ENCODE data around the gene PRKCA.
"Not testable (repeated sequence)": the region's sequence is repeated elsewhere in the genome, so short reads cannot be mapped to it uniquely, and the experiment has no call there.

Gene PRKCA

GRCh38 chr17:66593116-66593515 lies 290.7 kb downstream of the PRKCA start:
- no peak for DNase-seq

- DNase-seq: no peak
Measured at GRCh38 chr17:66595893-66596292, 293.5 kb downstream of the PRKCA start.

GRCh38 chr17:66602659-66603384 lies 300.4 kb downstream of the PRKCA start:
- no peak for DNase-seq

GRCh38 chr17:66604376-66604775 lies 302.0 kb downstream of the PRKCA start:
- no peak for DNase-seq

GRCh38 chr17:66605541-66605940 lies 303.1 kb downstream of the PRKCA start:
- no peak for DNase-seq

GRCh38 chr17:66610361-66611133 lies 308.1 kb downstream of the PRKCA start:
- DNase-seq: no peak

GRCh38 chr17:66611397-66611796 lies 309.0 kb downstream of the PRKCA start:
- no peak for DNase-seq

- DNase-seq: no peak
Measured at GRCh38 chr17:66612993-66613392, 310.6 kb downstream of the PRKCA start.

- no peak for DNase-seq
Measured at GRCh38 chr17:66614469-66614868, 312.1 kb downstream of the PRKCA start.

- DNase-seq: no peak
Measured at GRCh38 chr17:66619206-66619605, 316.8 kb downstream of the PRKCA start.

- DNase-seq: no peak
Measured at GRCh38 chr17:66620528-66620927, 318.1 kb downstream of the PRKCA start.

GRCh38 chr17:66624630-66625029 lies 322.2 kb downstream of the PRKCA start:
- DNase-seq: not testable (repeated sequence)

GRCh38 chr17:66625311-66625767 lies 322.9 kb downstream of the PRKCA start:
- DNase-seq: no peak

- no peak for DNase-seq
Measured at GRCh38 chr17:66627985-66628384, 325.6 kb downstream of the PRKCA start.

GRCh38 chr17:66629762-66630161 lies 327.3 kb downstream of the PRKCA start:
- DNase-seq: no peak

- DNase-seq: no peak
Measured at GRCh38 chr17:66630379-66630778, 328.0 kb downstream of the PRKCA start.

GRCh38 chr17:66630828-66631472 lies 328.5 kb downstream of the PRKCA start:
- no peak for DNase-seq

- no peak for DNase-seq
Measured at GRCh38 chr17:66632731-66633130, 330.3 kb downstream of the PRKCA start.

- no peak for DNase-seq
Measured at GRCh38 chr17:66633317-66633965, 331.0 kb downstream of the PRKCA start.

GRCh38 chr17:66634193-66634592 lies 331.8 kb downstream of the PRKCA start:
- DNase-seq: no peak

GRCh38 chr17:66635386-66636045 lies 333.1 kb downstream of the PRKCA start:
- DNase-seq: no peak

GRCh38 chr17:66636111-66636510 lies 333.7 kb downstream of the PRKCA start:
- no peak for DNase-seq

- no peak for DNase-seq
Measured at GRCh38 chr17:66637491-66637890, 335.1 kb downstream of the PRKCA start.

Data from NCI-H510A (cell line).